Upper lobe of left lung (tissue), 6 donors: ENCODE results near the gene LGALS12. TPM values are rescaled to one million over a fixed set of nuclear protein-coding genes. Genes with fewer than 3 reads are reported as not detected.
A peak's percentile ranks its signal among the peaks of the same experiment; 100 is the strongest.

Experiments used
- ATAC-seq, 2 donors: fragments of 200-7000 bp; cut with Tn5 transposase; one replicate each; pipeline ENCODE4 v1.9.1; 2022; ENCODE audit warnings: mild to moderate bottlenecking in 2 of 2, moderate library complexity in 2 of 2; ENCODE audit not compliant: low FRiP score in 2 of 2
- DNase-seq, 2 donors: peaks; one replicate each; pipeline ENCODE4 v3.0.0-alpha.2; 2019 to 2020
- H3K27ac ChIP-seq, 4 donors: fragments of 200-600 bp; sonication (generic); one replicate each; pipeline ENCODE4 v1.5.1; 2016 to 2019
- H3K27me3 ChIP-seq, 4 donors: fragments of 200-600 bp; sonication (generic); one replicate each; pipeline ENCODE4 v1.5.1; 2017 to 2019
- H3K36me3 ChIP-seq, 4 donors: fragments of 200-600 bp; sonication (generic); one replicate each; pipeline ENCODE4 v1.5.1; 2016 to 2019
- H3K4me1 ChIP-seq, 4 donors: fragments of 200-600 bp; sonication (generic); one replicate each; pipeline ENCODE4 v1.5.1; 2018 to 2019
- H3K4me3 ChIP-seq, 4 donors: fragments of 200-600 bp; sonication (generic); one replicate each; pipeline ENCODE4 v1.5.1; 2017 to 2019; ENCODE audit warnings: mild to moderate bottlenecking in 2 of 4, moderate library complexity in 1 of 4
- H3K9me3 ChIP-seq, 4 donors: fragments of 200-600 bp; sonication (generic); one replicate each; pipeline ENCODE4 v1.5.1; 2018 to 2019
- CTCF ChIP-seq, 6 experiments: fragments of 450-650 bp in 4 of 6; fragments of 200-600 bp in 2 of 6; sonication (generic) in 2 of 6; IDR thresholded peaks; one replicate each; pipeline ENCODE4 v1.5.1; 2016 to 2019; ENCODE audit warnings: antibody characterized with exemption in 6 of 6
- EP300 ChIP-seq, 4 donors: sonication (generic); formaldehyde crosslinking; IDR thresholded peaks; one replicate each; pipeline ENCODE4 v1.5.1; 2017; ENCODE audit warnings: antibody characterized with exemption in 4 of 4, control low read depth in 2 of 4
- POLR2A ChIP-seq, 4 donors: fragments of 450-650 bp; IDR thresholded peaks; one replicate each; pipeline ENCODE4 v1.5.1; 2016 to 2017; ENCODE audit warnings: antibody characterized with exemption in 4 of 4, mild to moderate bottlenecking in 2 of 4
- POLR2AphosphoS5 ChIP-seq, 2 donors: sonication (generic); formaldehyde crosslinking; IDR thresholded peaks; one replicate each; pipeline ENCODE4 v1.5.1; 2017; ENCODE audit warnings: antibody characterized with exemption in 2 of 2
- WGBS, 2 donors: methylation state at CpG; one replicate each; pipeline ENCODE4 v1.1.5; 2017 to 2018; 5-methylcytosine and 5-hydroxymethylcytosine counted together
- total RNA-seq, 6 donors: library from RNA; depleted of rRNA in 4 of 6; stranded (reverse); fragments of >200 nt in 4 of 6; gene quantifications; one replicate each; pipeline versions ENCODE4 v1.1.0 to v1.2.1, GENCODE V29; 2016 to 2021
- donor health status: DM: no; HTN: no; CAD: no; lungs with moderate emphysema.
- donor health status: DM: no; HTN: yes; CAD: no; lungs with severe emphysema.

LGALS12 gene
- total RNA-seq, 6 donors from 2014 or later: 0.61 to 1.8 (median 0.76) TPM; not detected in 2

DNA sequence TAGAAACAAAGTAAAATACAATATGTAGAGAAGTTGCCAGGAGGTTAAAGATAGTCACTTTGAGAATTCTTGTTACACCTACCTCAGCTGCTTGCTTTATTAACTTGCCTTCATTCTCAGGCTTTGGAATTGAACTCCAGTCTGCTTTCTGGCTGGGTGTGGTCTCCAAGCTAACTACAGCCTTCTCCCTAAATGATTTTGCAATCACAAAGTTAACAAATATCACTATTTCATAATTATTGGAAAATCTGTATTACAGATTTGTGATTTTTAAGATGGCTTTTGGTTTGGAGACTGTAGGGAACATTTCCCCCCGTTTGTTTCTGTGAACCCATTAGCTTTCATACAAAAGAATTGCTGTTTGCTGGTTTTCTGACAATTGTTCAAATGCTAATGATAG, 17.1 kb upstream of the LGALS12 start:
- Histone ChIP-seq H3K27me3 (no peaks in the 10 kb centered on the region), H3K4me1 (peaks cover 11 to 30% (median 19%) of the 10 kb centered on the region in 4 donors), H3K4me3 (no peak overlapping the region), H3K27ac (no peak overlapping the region), H3K36me3 (no peaks in the 10 kb centered on the region), H3K9me3 (peaks cover 0 to 9% (median 8%) of the 10 kb centered on the region in 4 donors)
- DNase-seq: no peak
- TF ChIP-seq POLR2A (IDR thresholded peaks at IDR 0.05): no peak
- 77 to 88% methylated on average over 1 of the region's 1 CpG for WGBS, 2 donors
- ATAC-seq: peak in 1 of 2 donors; percentile 37

DNA sequence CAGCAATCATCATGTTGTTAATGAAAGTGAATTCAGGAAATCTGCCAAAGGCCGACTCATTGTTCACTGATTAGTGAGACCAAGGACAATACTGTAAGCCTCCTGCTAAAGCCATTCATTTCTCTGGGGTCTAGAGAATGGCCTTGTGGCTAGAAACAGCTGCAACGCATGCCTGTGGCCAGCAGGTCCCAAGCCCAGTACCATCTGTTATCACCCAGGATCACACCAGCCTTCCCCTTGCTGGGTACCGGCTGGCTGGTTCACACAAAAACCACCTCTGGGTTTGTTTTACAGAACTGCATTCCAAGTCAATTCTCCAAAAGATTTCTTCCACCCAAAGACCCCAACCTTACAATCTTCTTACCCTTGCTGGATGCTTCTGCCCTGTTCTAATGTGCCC, 16.0 kb upstream of the LGALS12 start:
- H3K36me3 ChIP-seq: no peaks in the 10 kb centered on the region
- no peak for TF ChIP-seq POLR2AphosphoS5 (IDR thresholded peaks at IDR 0.05)
- TF ChIP-seq CTCF (IDR thresholded peaks at IDR 0.05): no peak
- TF ChIP-seq POLR2A (IDR thresholded peaks at IDR 0.05): no peak
- TF ChIP-seq EP300 (IDR thresholded peaks at IDR 0.05): no peak
- no peaks in the 10 kb centered on the region for H3K27me3 ChIP-seq
- H3K4me1 ChIP-seq: peaks cover 11 to 30% (median 19%) of the 10 kb centered on the region in 4 donors
- WGBS, 2 donors: 58 to 66% methylated on average over 3 of the region's 3 CpGs
- peaks cover 0 to 9% (median 8%) of the 10 kb centered on the region in 4 donors for H3K9me3 ChIP-seq
- no peak overlapping the region for H3K4me3 ChIP-seq
- ATAC-seq (peak in 1 of 2 donors; percentile 23), DNase-seq (no peak)
- H3K27ac ChIP-seq: no peak overlapping the region

- DNase-seq (peak in 1 of 2 donors; percentile 90), ATAC-seq (peak; percentile 82 to 93)
- Histone ChIP-seq H3K27me3 (no peaks in the 10 kb centered on the region), H3K27ac (peak within 1 kb of the TSS; percentile 32 to 78 (median 64)), H3K9me3 (peaks cover 0 to 2% (median 2%) of the 10 kb centered on the region in 4 donors), H3K36me3 (no peaks in the 10 kb centered on the region), H3K4me3 (peak within 1 kb of the TSS; percentile 47 to 59 (median 54)), H3K4me1 (peaks cover 11 to 30% (median 19%) of the 10 kb centered on the region in 4 donors)
- no peak for TF ChIP-seq POLR2AphosphoS5 (IDR thresholded peaks at IDR 0.05)
- TF ChIP-seq POLR2A (IDR thresholded peaks at IDR 0.05): peak in 2 of 4 donors; percentile 32 to 50
- WGBS, 2 donors: 24 to 35% methylated on average over 16 to 32 of the region's 60 CpGs
Measured at GRCh38 chr11:63490551-63491239, 15.2 kb upstream of the LGALS12 start, which contains the start of gene PLAAT5. TSS of gene PLAAT5 (minus strand) at chr11:63491167. CDS start at chr11:63491034, 133 bp downstream.

GRCh38 chr11:63491240-63491587, 14.7 kb upstream of the LGALS12 start:
- WGBS, 2 donors: 1 to 3% methylated on average over 10 to 13 of the region's 13 CpGs
- peak in 1 of 2 donors; percentile 9 for ATAC-seq
- no peaks in the 10 kb centered on the region for H3K36me3 ChIP-seq
- H3K27ac ChIP-seq: peak overlapping the region; percentile 32 to 78 (median 64)
- DNase-seq: no peak
- peak overlapping the region; percentile 47 to 59 (median 54) for H3K4me3 ChIP-seq
- no peaks in the 10 kb centered on the region for H3K27me3 ChIP-seq
- H3K9me3 ChIP-seq: no peaks in the 10 kb centered on the region
- TF ChIP-seq POLR2AphosphoS5 (IDR thresholded peaks at IDR 0.05): no peak
- peak in 1 of 4 donors; percentile 3 for TF ChIP-seq POLR2A (IDR thresholded peaks at IDR 0.05)
- no peak for TF ChIP-seq EP300 (IDR thresholded peaks at IDR 0.05)
- no peak for TF ChIP-seq CTCF (IDR thresholded peaks at IDR 0.05)
- peaks cover 11 to 30% (median 19%) of the 10 kb centered on the region in 4 donors for H3K4me1 ChIP-seq

DNA sequence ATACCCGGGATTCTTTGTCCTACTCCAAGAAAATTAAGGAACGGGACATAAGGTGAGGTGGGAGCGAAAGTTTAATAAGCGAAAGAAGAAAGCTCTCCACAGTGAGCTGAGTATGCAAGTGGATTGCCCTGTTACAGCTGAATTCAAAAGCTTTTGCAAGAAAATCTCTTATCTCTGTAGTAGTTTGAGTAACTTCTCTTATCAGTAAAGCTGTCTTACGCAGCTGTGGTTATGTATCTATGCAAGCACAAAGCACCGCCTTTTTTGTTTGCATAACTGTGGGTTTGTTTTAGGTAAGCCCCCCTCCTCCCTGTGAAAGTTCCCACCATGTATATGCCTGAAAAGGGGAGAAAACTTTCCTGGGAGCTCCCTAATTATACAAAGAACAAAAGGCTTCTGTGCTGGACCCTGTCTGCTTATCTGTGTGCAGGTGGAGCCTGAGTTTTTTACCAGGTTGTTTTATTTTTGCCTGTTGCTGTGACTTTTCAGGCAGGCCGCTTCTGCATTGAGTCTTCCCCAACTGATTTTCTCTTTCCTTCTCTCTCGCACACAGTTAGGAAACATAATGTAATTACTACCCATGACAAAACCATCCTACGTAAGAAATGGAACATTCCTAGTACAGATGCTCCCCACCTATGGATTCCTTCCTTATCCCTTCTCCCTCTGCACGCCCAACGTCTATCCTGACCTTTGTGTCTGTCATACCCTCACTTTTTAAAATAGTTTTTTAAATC, 14.1 kb upstream of the LGALS12 start:
- H3K4me1 ChIP-seq: peaks cover 11 to 30% (median 19%) of the 10 kb centered on the region in 4 donors
- peak overlapping the region in 3 of 4 donors; percentile 53 to 59 (median 55) for H3K4me3 ChIP-seq
- no peak for DNase-seq
- TF ChIP-seq CTCF (IDR thresholded peaks at IDR 0.05): no peak
- peak in 1 of 4 donors; percentile 14 for TF ChIP-seq EP300 (IDR thresholded peaks at IDR 0.05)
- H3K27me3 ChIP-seq: no peaks in the 10 kb centered on the region
- H3K27ac ChIP-seq: peak overlapping the region in 3 of 4 donors; percentile 32 to 78 (median 65)
- H3K9me3 ChIP-seq: no peaks in the 10 kb centered on the region
- 42 to 44% methylated on average over 11 of the region's 11 CpGs for WGBS, 2 donors
- no peaks in the 10 kb centered on the region for H3K36me3 ChIP-seq
- ATAC-seq: peak; percentile 27 to 47
